Frontal cortex (tissue), 4 donors: ENCODE measurements around the gene AAMDC. TPM values are rescaled to one million over a fixed set of nuclear protein-coding genes. Genes with fewer than 3 reads are reported as not detected.

ENCODE experiments used
- DNase-seq, 2 donors: peaks; one replicate each; pipeline ENCODE4 v3.0.0; 2012; ENCODE audit warnings: low spot score in 2 of 2
- FAIRE-seq: peaks from 2 replicates; lab custom pipeline; 2012; peaks lifted over from hg19 to GRCh38; lab: Jason Lieb, UNC
- total RNA-seq: library from RNA; depleted of rRNA; stranded (reverse); fragments of >200 nt; gene quantifications from one replicate; pipeline ENCODE4 v1.2.3, GENCODE V29; 2014
- donor health status: control.
- donor health status: control.
- donor health status: control.

The AAMDC gene
- total RNA-seq = 3.7 TPM

- DNase-seq = peak; percentile 87 to 92
- no peak for FAIRE-seq
Observed at GRCh38 chr11:77820565-77821348, at the start of gene AAMDC, which contains the start of gene RSF1. Gene AAMDC (plus strand): TSS chr11:77821144. CDS start chr11:77842497, 21,353 bp downstream. Gene RSF1 (minus strand): TSS chr11:77820722. CDS start chr11:77820714, 8 bp downstream.

- no peak for FAIRE-seq
Observed at GRCh38 chr11:77775936-77776335, 45.0 kb upstream of the AAMDC start.

GRCh38 chr11:77776455-77776854 is 44.5 kb upstream of the AAMDC start:
- FAIRE-seq = no peak
- no peak for DNase-seq

More at GRCh38 chr11:77775936-77776335, 45.0 kb upstream of the AAMDC start:
- no peak for DNase-seq

GRCh38 chr11:77778118-77778517 is 42.8 kb upstream of the AAMDC start:
- no peak for FAIRE-seq
- no peak for DNase-seq

GRCh38 chr11:77778549-77778948 is 42.4 kb upstream of the AAMDC start:
- DNase-seq = no peak
- FAIRE-seq = no peak

GRCh38 chr11:77779935-77780334 is 41.0 kb upstream of the AAMDC start:
- FAIRE-seq = no peak
- no peak for DNase-seq

- FAIRE-seq (peak; percentile 54), DNase-seq (no peak)
Observed at GRCh38 chr11:77783025-77783424, 37.9 kb upstream of the AAMDC start.

GRCh38 chr11:77784572-77784971 is 36.4 kb upstream of the AAMDC start:
- FAIRE-seq (no peak), DNase-seq (no peak)

- no peak for DNase-seq
- FAIRE-seq = no peak
Observed at GRCh38 chr11:77789061-77789730, 31.7 kb upstream of the AAMDC start.

- DNase-seq (no peak), FAIRE-seq (no peak)
Observed at GRCh38 chr11:77789731-77790476, 31.0 kb upstream of the AAMDC start.

- DNase-seq = no peak
- FAIRE-seq = no peak
Observed at GRCh38 chr11:77791301-77791700, 29.6 kb upstream of the AAMDC start.

GRCh38 chr11:77793972-77794371 is 27.0 kb upstream of the AAMDC start:
- DNase-seq (no peak), FAIRE-seq (no peak)

GRCh38 chr11:77799338-77799737 is 21.6 kb upstream of the AAMDC start:
- DNase-seq (no peak), FAIRE-seq (no peak)

- no peak for FAIRE-seq
- DNase-seq = no peak
Observed at GRCh38 chr11:77800449-77800848, 20.5 kb upstream of the AAMDC start.

- DNase-seq = no peak
- FAIRE-seq = no peak
Observed at GRCh38 chr11:77801477-77801876, 19.5 kb upstream of the AAMDC start.

GRCh38 chr11:77806415-77806814 is 14.5 kb upstream of the AAMDC start:
- no peak for FAIRE-seq

GRCh38 chr11:77806993-77807392 is 14.0 kb upstream of the AAMDC start:
- FAIRE-seq (no peak), DNase-seq (no peak)

More at GRCh38 chr11:77806415-77806814, 14.5 kb upstream of the AAMDC start:
- no peak for DNase-seq

- DNase-seq (no peak), FAIRE-seq (no peak)
Observed at GRCh38 chr11:77813256-77813655, 7.7 kb upstream of the AAMDC start.

GRCh38 chr11:77814848-77815247 is 6.1 kb upstream of the AAMDC start:
- DNase-seq (no peak), FAIRE-seq (no peak)

GRCh38 chr11:77815459-77815858 is 5.5 kb upstream of the AAMDC start:
- DNase-seq (no peak), FAIRE-seq (no peak)
